Astrocyte (in vitro differentiated cells and primary cell): Measurements from ENCODE around the gene DNAH6. TPM values are rescaled to one million over a fixed set of nuclear protein-coding genes. Genes with fewer than 3 reads are reported as not detected.

ENCODE experiments used
- DNase-seq: peaks from one replicate; pipeline ENCODE4 v3.0.0-alpha.2; 2010; ENCODE audit warnings: low read depth
- FAIRE-seq: peaks from 2 replicates; lab custom pipeline; 2011; peaks lifted over from hg19 to GRCh38; lab: Jason Lieb, UNC
- H2AFZ ChIP-seq: 2 replicates; pipeline ENCODE4 v1.6.0; 2012; ENCODE audit warnings: low read depth, low read length, inconsistent platforms
- H3K27ac ChIP-seq: 2 replicates; pipeline ENCODE4 v1.5.1; 2011; ENCODE audit warnings: low read depth, low read length, inconsistent platforms
- H3K27me3 ChIP-seq: 2 replicates; pipeline ENCODE4 v1.6.0; 2011; ENCODE audit warnings: low read length, inconsistent platforms; ENCODE audit not compliant: insufficient read depth
- H3K36me3 ChIP-seq: 2 replicates; pipeline ENCODE4 v1.5.1; 2011; ENCODE audit warnings: low read length, inconsistent platforms; ENCODE audit not compliant: insufficient read depth
- H3K4me1 ChIP-seq: 2 replicates; pipeline ENCODE4 v1.5.1; 2011; ENCODE audit warnings: low read length, inconsistent platforms; ENCODE audit not compliant: insufficient read depth
- H3K4me2 ChIP-seq: 2 replicates; pipeline ENCODE4 v1.6.0; 2012; ENCODE audit warnings: low read length, inconsistent platforms
- H3K4me3 ChIP-seq: 2 replicates; pipeline ENCODE4 v1.5.1; 2011; ENCODE audit warnings: low read depth, mild to moderate bottlenecking, low read length, inconsistent platforms; ENCODE audit not compliant: insufficient read depth
- H3K79me2 ChIP-seq: 2 replicates; pipeline ENCODE4 v1.6.0; 2012; ENCODE audit warnings: mild to moderate bottlenecking, low read length, inconsistent platforms; ENCODE audit not compliant: insufficient read depth
- H3K9ac ChIP-seq: 2 replicates; pipeline ENCODE4 v1.6.0; 2012; ENCODE audit warnings: mild to moderate bottlenecking, low read length, inconsistent platforms
- H3K9me3 ChIP-seq: 2 replicates; pipeline ENCODE4 v1.5.1; 2012; ENCODE audit warnings: low read depth, mild to moderate bottlenecking, low read length, inconsistent platforms; ENCODE audit not compliant: insufficient read depth
- H4K20me1 ChIP-seq: 2 replicates; pipeline ENCODE4 v1.6.0; 2012; ENCODE audit warnings: low read length, inconsistent platforms; ENCODE audit not compliant: insufficient read depth
- H3K27ac Mint-ChIP-seq: one replicate; pipeline ENCODE4 v1.8.0; 2021; ENCODE audit warnings: mild to moderate bottlenecking, mixed read lengths; ENCODE audit not compliant: unreplicated experiment
- H3K27me3 Mint-ChIP-seq: one replicate; pipeline ENCODE4 v1.8.0; 2021; ENCODE audit warnings: low read depth, mixed read lengths; ENCODE audit not compliant: unreplicated experiment
- H3K36me3 Mint-ChIP-seq: one replicate; pipeline ENCODE4 v1.8.0; 2021; ENCODE audit warnings: low read depth, mixed read lengths; ENCODE audit not compliant: unreplicated experiment
- H3K4me1 Mint-ChIP-seq: one replicate; pipeline ENCODE4 v1.8.0; 2021; ENCODE audit warnings: low read depth, mixed read lengths; ENCODE audit not compliant: unreplicated experiment
- H3K4me3 Mint-ChIP-seq: one replicate; pipeline ENCODE4 v1.8.0; 2021; ENCODE audit warnings: mild to moderate bottlenecking, moderate library complexity, mixed read lengths; ENCODE audit not compliant: unreplicated experiment
- H3K9me3 Mint-ChIP-seq: one replicate; pipeline ENCODE4 v1.8.0; 2021; ENCODE audit warnings: mild to moderate bottlenecking, mixed read lengths; ENCODE audit not compliant: unreplicated experiment
- EZH2 ChIP-seq: IDR thresholded peaks from 2 replicates; pipeline ENCODE4 v1.6.1; 2012; ENCODE audit warnings: mild to moderate bottlenecking, low read length, inconsistent platforms; ENCODE audit not compliant: insufficient read depth
- total RNA-seq: library from RNA; stranded (reverse); gene quantifications from 2 replicates; pipeline ENCODE4 v1.2.1, GENCODE V29; 2021
- TF ChIP-seq, protein P1 (sequence below): IDR thresholded peaks from 2 replicates; pipeline ENCODE4 v1.5.1; 2011; ENCODE audit warnings: low read depth, mild to moderate bottlenecking, inconsistent platforms, low read length, moderate library complexity; ENCODE audit not compliant: insufficient read depth

The DNAH6 gene
- total RNA-seq, 1 donor from 2014 or later, result 0.20 TPM

DNA sequence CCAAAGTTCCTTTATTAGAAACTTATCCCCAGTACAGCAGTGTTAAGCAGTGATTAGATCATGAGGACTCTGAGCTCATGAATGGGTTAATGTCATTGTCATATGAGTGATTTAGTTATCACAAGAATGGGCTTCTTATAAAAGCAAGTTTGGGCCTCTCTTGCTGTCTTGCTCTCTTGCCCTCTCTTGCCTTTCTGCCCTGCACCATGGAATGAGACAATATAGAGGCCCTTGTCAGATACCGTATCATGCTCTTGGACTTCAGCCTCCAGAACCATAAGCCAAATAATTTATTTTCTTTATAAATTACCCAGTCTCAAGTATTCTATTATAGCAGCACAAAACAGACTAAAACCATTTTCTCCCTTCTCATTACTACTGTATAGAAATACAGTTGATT lies 238.8 kb downstream of the DNAH6 start:
- no peak overlapping the region for H3K4me3 ChIP-seq
- H3K9me3 ChIP-seq, result no peaks in the 10 kb centered on the region
- H3K4me1 ChIP-seq, result no peaks in the 10 kb centered on the region
- H4K20me1 ChIP-seq, result no peaks in the 10 kb centered on the region
- DNase-seq (no peak), FAIRE-seq (no peak)
- Mint-ChIP-seq H3K36me3 (no peaks in the 10 kb centered on the region), H3K4me3 (no peak overlapping the region), H3K27ac (no peak overlapping the region), H3K4me1 (no peaks in the 10 kb centered on the region), H3K27me3 (no peaks in the 10 kb centered on the region), H3K9me3 (no peaks in the 10 kb centered on the region)
- no peak overlapping the region for H2AFZ ChIP-seq
- TF ChIP-seq EZH2, result no peak
- TF ChIP-seq, protein P1, sequence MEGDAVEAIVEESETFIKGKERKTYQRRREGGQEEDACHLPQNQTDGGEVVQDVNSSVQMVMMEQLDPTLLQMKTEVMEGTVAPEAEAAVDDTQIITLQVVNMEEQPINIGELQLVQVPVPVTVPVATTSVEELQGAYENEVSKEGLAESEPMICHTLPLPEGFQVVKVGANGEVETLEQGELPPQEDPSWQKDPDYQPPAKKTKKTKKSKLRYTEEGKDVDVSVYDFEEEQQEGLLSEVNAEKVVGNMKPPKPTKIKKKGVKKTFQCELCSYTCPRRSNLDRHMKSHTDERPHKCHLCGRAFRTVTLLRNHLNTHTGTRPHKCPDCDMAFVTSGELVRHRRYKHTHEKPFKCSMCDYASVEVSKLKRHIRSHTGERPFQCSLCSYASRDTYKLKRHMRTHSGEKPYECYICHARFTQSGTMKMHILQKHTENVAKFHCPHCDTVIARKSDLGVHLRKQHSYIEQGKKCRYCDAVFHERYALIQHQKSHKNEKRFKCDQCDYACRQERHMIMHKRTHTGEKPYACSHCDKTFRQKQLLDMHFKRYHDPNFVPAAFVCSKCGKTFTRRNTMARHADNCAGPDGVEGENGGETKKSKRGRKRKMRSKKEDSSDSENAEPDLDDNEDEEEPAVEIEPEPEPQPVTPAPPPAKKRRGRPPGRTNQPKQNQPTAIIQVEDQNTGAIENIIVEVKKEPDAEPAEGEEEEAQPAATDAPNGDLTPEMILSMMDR, result no peak
- no peaks in the 10 kb centered on the region for H3K79me2 ChIP-seq
- H3K27me3 ChIP-seq, result no peaks in the 10 kb centered on the region
- H3K27ac ChIP-seq, result no peak overlapping the region
- no peaks in the 10 kb centered on the region for H3K36me3 ChIP-seq
- H3K4me2 ChIP-seq, result no peak overlapping the region
- no peak overlapping the region for H3K9ac ChIP-seq

DNA sequence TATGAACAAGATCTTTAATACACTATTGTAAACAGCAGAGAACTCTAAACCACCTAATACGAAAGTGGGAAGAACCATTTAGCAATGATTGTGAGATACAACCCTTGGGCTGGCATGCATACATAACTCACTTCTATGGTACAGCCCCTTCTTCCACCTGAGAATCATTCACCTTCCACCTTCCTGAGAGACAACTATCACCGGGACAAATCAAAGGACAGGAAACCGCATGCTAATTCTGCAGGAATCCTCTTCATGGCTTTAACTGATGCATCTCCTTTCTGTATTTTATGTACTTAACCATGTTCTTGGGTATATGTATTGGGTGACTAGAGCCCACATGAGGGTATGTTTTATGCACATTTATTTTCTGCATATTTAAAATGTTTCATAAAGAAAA lies 241.3 kb downstream of the DNAH6 start:
- Mint-ChIP-seq H3K27ac (no peak overlapping the region), H3K4me1 (no peaks in the 10 kb centered on the region), H3K27me3 (no peaks in the 10 kb centered on the region), H3K36me3 (no peaks in the 10 kb centered on the region), H3K9me3 (no peaks in the 10 kb centered on the region), H3K4me3 (no peak overlapping the region)
- H3K27ac ChIP-seq, result no peak overlapping the region
- no peak for DNase-seq
- H3K4me3 ChIP-seq, result no peak overlapping the region
- H3K4me1 ChIP-seq, result no peaks in the 10 kb centered on the region
- H3K9ac ChIP-seq, result no peak overlapping the region
- H3K4me2 ChIP-seq, result no peak overlapping the region
- no peaks in the 10 kb centered on the region for H3K9me3 ChIP-seq
- TF ChIP-seq, protein P1, result no peak
- no peak for TF ChIP-seq EZH2
- no peaks in the 10 kb centered on the region for H3K79me2 ChIP-seq
- peaks cover 4% of the 10 kb centered on the region for H3K27me3 ChIP-seq
- H3K36me3 ChIP-seq, result no peaks in the 10 kb centered on the region
- no peak for FAIRE-seq
- H4K20me1 ChIP-seq, result no peaks in the 10 kb centered on the region
- H2AFZ ChIP-seq, result no peak overlapping the region

DNA sequence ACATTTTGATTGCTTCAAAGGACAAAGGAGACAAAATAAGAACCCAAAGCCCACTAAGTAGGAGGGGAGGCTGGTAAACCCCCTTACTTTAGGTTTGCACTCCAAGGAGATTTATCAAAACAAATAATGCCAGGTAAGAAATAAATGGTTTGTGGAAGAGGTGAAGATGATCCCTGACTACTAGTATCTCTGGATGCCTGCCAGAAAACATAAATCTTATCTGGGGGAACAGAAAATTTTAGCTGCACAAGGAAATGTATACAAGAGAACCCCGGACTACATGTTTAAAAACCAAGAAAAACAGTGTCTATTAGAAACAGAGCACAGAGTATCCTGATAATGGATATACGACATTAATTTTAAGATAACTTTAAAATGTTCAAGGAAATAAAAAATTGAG lies 250.5 kb downstream of the DNAH6 start:
- H3K9me3 ChIP-seq, result no peaks in the 10 kb centered on the region
- no peaks in the 10 kb centered on the region for H3K79me2 ChIP-seq
- no peak for FAIRE-seq
- Mint-ChIP-seq H3K36me3 (no peaks in the 10 kb centered on the region), H3K27me3 (no peaks in the 10 kb centered on the region), H3K4me3 (no peak overlapping the region), H3K9me3 (peaks cover 2% of the 10 kb centered on the region), H3K27ac (no peak overlapping the region), H3K4me1 (no peaks in the 10 kb centered on the region)
- no peak overlapping the region for H3K4me3 ChIP-seq
- no peak overlapping the region for H3K27ac ChIP-seq
- peaks cover 5% of the 10 kb centered on the region for H3K27me3 ChIP-seq
- no peak overlapping the region for H3K4me2 ChIP-seq
- TF ChIP-seq EZH2, result no peak
- TF ChIP-seq, protein P1, result no peak
- H2AFZ ChIP-seq, result no peak overlapping the region
- H3K4me1 ChIP-seq, result no peaks in the 10 kb centered on the region
- H3K9ac ChIP-seq, result no peak overlapping the region
- no peaks in the 10 kb centered on the region for H3K36me3 ChIP-seq
- H4K20me1 ChIP-seq, result no peaks in the 10 kb centered on the region
- DNase-seq, result no peak
